Measurements from ENCODE around the gene RELB. TPM values are rescaled to one million over a fixed set of nuclear protein-coding genes. Genes with fewer than 3 reads are reported as not detected.

Gene RELB
- total RNA-seq, 3 donors from 2014 or later (not counting 1 experiment from before 2014, with no cell fraction given), result 92.4 to 119 (median 105) TPM

GRCh38 chr19:44972802-44973201, 28.5 kb upstream of the RELB start:
- Mint-ChIP-seq H3K27ac (no peak overlapping the region), H3K4me1 (peaks cover 0 to 8% of the 10 kb centered on the region in 2 donors), H3K9me3 (no peaks in the 10 kb centered on the region), H3K27me3 (ENCODE audit: low read depth in 2 of 2) (no peaks in the 10 kb centered on the region), H3K4me3 (no peak overlapping the region), H3K36me3 (no peaks in the 10 kb centered on the region)
- Histone ChIP-seq H3K9me3 (ENCODE audit: control insufficient read depth, insufficient read depth, low read length) (no peaks in the 10 kb centered on the region), H3K27ac (ENCODE audit: low read length) (no peak overlapping the region), H3K27me3 (ENCODE audit: control insufficient read depth, insufficient read depth, low read length) (no peaks in the 10 kb centered on the region), H3K4me1 (ENCODE audit: control insufficient read depth, insufficient read depth, low read length) (no peaks in the 10 kb centered on the region), H3K36me3 (ENCODE audit: control insufficient read depth, insufficient read depth, low read length) (peaks cover 61% of the 10 kb centered on the region), H3K4me3 (ENCODE audit: low read length) (no peak overlapping the region)
- TF ChIP-seq, protein P1, sequence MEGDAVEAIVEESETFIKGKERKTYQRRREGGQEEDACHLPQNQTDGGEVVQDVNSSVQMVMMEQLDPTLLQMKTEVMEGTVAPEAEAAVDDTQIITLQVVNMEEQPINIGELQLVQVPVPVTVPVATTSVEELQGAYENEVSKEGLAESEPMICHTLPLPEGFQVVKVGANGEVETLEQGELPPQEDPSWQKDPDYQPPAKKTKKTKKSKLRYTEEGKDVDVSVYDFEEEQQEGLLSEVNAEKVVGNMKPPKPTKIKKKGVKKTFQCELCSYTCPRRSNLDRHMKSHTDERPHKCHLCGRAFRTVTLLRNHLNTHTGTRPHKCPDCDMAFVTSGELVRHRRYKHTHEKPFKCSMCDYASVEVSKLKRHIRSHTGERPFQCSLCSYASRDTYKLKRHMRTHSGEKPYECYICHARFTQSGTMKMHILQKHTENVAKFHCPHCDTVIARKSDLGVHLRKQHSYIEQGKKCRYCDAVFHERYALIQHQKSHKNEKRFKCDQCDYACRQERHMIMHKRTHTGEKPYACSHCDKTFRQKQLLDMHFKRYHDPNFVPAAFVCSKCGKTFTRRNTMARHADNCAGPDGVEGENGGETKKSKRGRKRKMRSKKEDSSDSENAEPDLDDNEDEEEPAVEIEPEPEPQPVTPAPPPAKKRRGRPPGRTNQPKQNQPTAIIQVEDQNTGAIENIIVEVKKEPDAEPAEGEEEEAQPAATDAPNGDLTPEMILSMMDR (IDR thresholded peaks at IDR 0.05), result no peak
- 89% methylated on average over 13 of the region's 13 CpGs for WGBS (ENCODE audit: insufficient coverage)
- intact Hi-C loops (cut with micrococcal nuclease), result no loop called here
- no peak for DNase-seq
- ATAC-seq, result no peak

DNA sequence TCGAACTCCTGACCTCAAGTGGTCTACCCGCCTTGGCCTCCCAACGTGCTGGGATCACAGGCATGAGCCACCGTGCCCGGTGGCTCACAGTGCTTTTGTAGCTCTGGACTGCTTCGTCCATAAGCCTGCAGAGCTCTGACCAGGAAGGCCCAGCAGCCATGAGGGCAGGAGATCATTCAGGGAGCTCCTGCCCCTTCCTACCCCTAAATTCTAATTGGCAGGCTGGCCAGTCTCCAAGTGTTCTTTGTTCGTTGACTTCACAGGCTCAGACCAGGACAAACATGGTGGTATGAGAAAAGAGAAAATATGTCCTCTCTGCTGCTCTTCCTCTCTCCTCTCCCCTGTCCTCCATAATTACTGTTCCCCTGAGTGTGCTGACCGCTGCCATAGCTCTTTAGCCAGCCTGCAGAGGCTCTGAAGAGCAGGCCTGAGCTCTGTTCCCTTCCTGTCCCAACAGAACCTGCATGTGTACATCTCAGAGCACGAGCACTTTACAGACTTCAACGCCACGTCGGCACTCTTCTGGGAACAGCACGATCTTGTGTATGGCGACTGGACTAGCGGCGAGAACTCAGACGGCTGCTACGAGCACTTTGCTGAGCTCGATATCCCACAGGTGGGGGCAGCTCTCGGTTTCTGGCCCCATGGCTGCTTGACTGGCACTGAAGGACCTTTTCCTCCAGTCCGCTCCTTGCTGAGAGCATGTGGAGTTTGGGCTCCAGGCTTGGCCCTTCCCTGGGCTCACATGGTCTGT, 27.1 kb upstream of the RELB start:
- no peaks in the 10 kb centered on the region for H3K36me3 Mint-ChIP-seq
- H3K27ac ChIP-seq (ENCODE audit: low read length), result no peak overlapping the region
- H3K4me3 Mint-ChIP-seq, result no peak overlapping the region
- H3K9me3 Mint-ChIP-seq, result no peaks in the 10 kb centered on the region
- intact Hi-C loops (cut with micrococcal nuclease), result no loop called here
- no peaks in the 10 kb centered on the region for H3K4me1 ChIP-seq (ENCODE audit: control insufficient read depth, insufficient read depth, low read length)
- 96% methylated on average over 20 of the region's 21 CpGs for WGBS (ENCODE audit: insufficient coverage)
- peaks cover 56% of the 10 kb centered on the region for H3K36me3 ChIP-seq (ENCODE audit: control insufficient read depth, insufficient read depth, low read length)
- H3K27me3 ChIP-seq (ENCODE audit: control insufficient read depth, insufficient read depth, low read length), result no peaks in the 10 kb centered on the region
- no peak for DNase-seq
- H3K27me3 Mint-ChIP-seq (ENCODE audit: low read depth in 2 of 2), result no peaks in the 10 kb centered on the region
- H3K4me1 Mint-ChIP-seq, result peaks cover 0 to 5% of the 10 kb centered on the region in 2 donors
- no peak for ATAC-seq
- H3K4me3 ChIP-seq (ENCODE audit: low read length), result no peak overlapping the region
- TF ChIP-seq, protein P1 (IDR thresholded peaks at IDR 0.05), result no peak
- H3K27ac Mint-ChIP-seq, result no peak overlapping the region
- H3K9me3 ChIP-seq (ENCODE audit: control insufficient read depth, insufficient read depth, low read length), result no peaks in the 10 kb centered on the region

GRCh38 chr19:44974857-44975256, 26.4 kb upstream of the RELB start:
- no peak overlapping the region for H3K4me3 ChIP-seq (ENCODE audit: low read length)
- H3K27ac ChIP-seq (ENCODE audit: low read length), result no peak overlapping the region
- no peaks in the 10 kb centered on the region for H3K9me3 Mint-ChIP-seq
- H3K4me3 Mint-ChIP-seq, result no peak overlapping the region
- no peak for DNase-seq
- H3K4me1 Mint-ChIP-seq, result peaks cover 0 to 3% of the 10 kb centered on the region in 2 donors
- no peaks in the 10 kb centered on the region for H3K9me3 ChIP-seq (ENCODE audit: control insufficient read depth, insufficient read depth, low read length)
- no peaks in the 10 kb centered on the region for H3K27me3 ChIP-seq (ENCODE audit: control insufficient read depth, insufficient read depth, low read length)
- 91% methylated on average over 5 of the region's 5 CpGs for WGBS (ENCODE audit: insufficient coverage)
- intact Hi-C loops (cut with micrococcal nuclease), result no loop called here
- H3K27ac Mint-ChIP-seq, result no peak overlapping the region
- ATAC-seq, result no peak
- no peaks in the 10 kb centered on the region for H3K36me3 Mint-ChIP-seq
- TF ChIP-seq, protein P1 (IDR thresholded peaks at IDR 0.05), result no peak
- peaks cover 61% of the 10 kb centered on the region for H3K36me3 ChIP-seq (ENCODE audit: control insufficient read depth, insufficient read depth, low read length)
- H3K4me1 ChIP-seq (ENCODE audit: control insufficient read depth, insufficient read depth, low read length), result no peaks in the 10 kb centered on the region
- no peaks in the 10 kb centered on the region for H3K27me3 Mint-ChIP-seq (ENCODE audit: low read depth in 2 of 2)

DNA sequence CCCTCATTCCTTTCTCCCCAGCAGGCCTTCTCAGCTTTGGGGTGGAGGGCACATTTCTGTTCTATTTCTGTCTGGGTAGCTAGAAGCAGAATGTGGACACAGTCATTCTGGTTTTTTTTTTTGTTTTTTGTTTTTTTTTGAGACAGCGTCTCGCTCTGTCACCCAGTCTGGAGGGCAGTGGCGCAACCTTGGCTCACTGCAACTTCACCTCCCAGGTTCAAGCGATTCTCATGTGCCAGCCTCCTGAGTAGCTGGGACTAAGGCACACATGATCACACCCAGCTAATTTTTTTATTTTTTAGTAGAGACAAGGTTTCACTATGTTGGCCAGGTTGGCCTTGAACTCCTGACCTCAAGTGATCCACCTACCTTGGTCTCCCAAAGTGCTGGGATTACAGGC, 25.8 kb upstream of the RELB start:
- Mint-ChIP-seq H3K36me3 (no peaks in the 10 kb centered on the region), H3K27ac (no peak overlapping the region), H3K27me3 (ENCODE audit: low read depth in 2 of 2) (no peaks in the 10 kb centered on the region), H3K4me1 (no peaks in the 10 kb centered on the region), H3K9me3 (no peaks in the 10 kb centered on the region), H3K4me3 (no peak overlapping the region)
- H3K36me3 ChIP-seq (ENCODE audit: control insufficient read depth, insufficient read depth, low read length), result peaks cover 60% of the 10 kb centered on the region
- ATAC-seq (no peak), DNase-seq (no peak)
- no peak overlapping the region for H3K27ac ChIP-seq (ENCODE audit: low read length)
- 100% methylated on average over 4 of the region's 4 CpGs for WGBS (ENCODE audit: insufficient coverage)
- intact Hi-C loops (cut with micrococcal nuclease), result no loop called here
- no peaks in the 10 kb centered on the region for H3K4me1 ChIP-seq (ENCODE audit: control insufficient read depth, insufficient read depth, low read length)
- H3K27me3 ChIP-seq (ENCODE audit: control insufficient read depth, insufficient read depth, low read length), result no peaks in the 10 kb centered on the region
- TF ChIP-seq, protein P1 (IDR thresholded peaks at IDR 0.05), result no peak
- H3K9me3 ChIP-seq (ENCODE audit: control insufficient read depth, insufficient read depth, low read length), result no peaks in the 10 kb centered on the region
- no peak overlapping the region for H3K4me3 ChIP-seq (ENCODE audit: low read length)
